GM18520 (cell line): Measurements from ENCODE around the gene CLDN19.
"Not testable (repeated sequence)": the region's sequence is repeated elsewhere in the genome, so short reads cannot be mapped to it uniquely, and the experiment has no call there.

Experiments
- ATAC-seq: cut with Tn5 transposase; IDR thresholded peaks from one replicate; pipeline ENCODE4 v1.9.1; 2021; ENCODE audit not compliant: unreplicated experiment

The CLDN19 gene

GRCh38 chr1:42740851-42741580 lies 980 bp upstream of the CLDN19 start:
- no peak for ATAC-seq

- ATAC-seq = no peak
Measured at GRCh38 chr1:42738678-42739226, 1.3 kb downstream of the CLDN19 start.

- ATAC-seq = no peak
Measured at GRCh38 chr1:42737986-42738677, 1.9 kb downstream of the CLDN19 start.

GRCh38 chr1:42737257-42737656 lies 2.8 kb downstream of the CLDN19 start:
- no peak for ATAC-seq

GRCh38 chr1:42736571-42737200 lies 3.4 kb downstream of the CLDN19 start:
- no peak for ATAC-seq

- ATAC-seq = no peak
Measured at GRCh38 chr1:42736152-42736551, 3.9 kb downstream of the CLDN19 start.

GRCh38 chr1:42735477-42736105 lies 4.4 kb downstream of the CLDN19 start:
- no peak for ATAC-seq

- no peak for ATAC-seq
Measured at GRCh38 chr1:42735056-42735455, 5.0 kb downstream of the CLDN19 start.

- no peak for ATAC-seq
Measured at GRCh38 chr1:42734201-42735035, 5.6 kb downstream of the CLDN19 start.

- no peak for ATAC-seq
Measured at GRCh38 chr1:42733415-42734200, 6.4 kb downstream of the CLDN19 start.

GRCh38 chr1:42732126-42732680 lies 7.8 kb downstream of the CLDN19 start:
- ATAC-seq = no peak

- no peak for ATAC-seq
Measured at GRCh38 chr1:42731585-42731984, 8.5 kb downstream of the CLDN19 start.

- ATAC-seq = no peak
Measured at GRCh38 chr1:42730988-42731387, 9.0 kb downstream of the CLDN19 start.

GRCh38 chr1:42730002-42730401 lies 10.0 kb downstream of the CLDN19 start:
- no peak for ATAC-seq

- not testable (repeated sequence) for ATAC-seq
Measured at GRCh38 chr1:42725820-42726219, 14.2 kb downstream of the CLDN19 start.

GRCh38 chr1:42723511-42723910 lies 16.5 kb downstream of the CLDN19 start:
- no peak for ATAC-seq

GRCh38 chr1:42722403-42722802 lies 17.6 kb downstream of the CLDN19 start:
- not testable (repeated sequence) for ATAC-seq

- ATAC-seq = no peak
Measured at GRCh38 chr1:42721926-42722325, 18.1 kb downstream of the CLDN19 start.

GRCh38 chr1:42720868-42721267 lies 19.2 kb downstream of the CLDN19 start:
- ATAC-seq = no peak
